ENCODE measurements around the gene GPSM1. TPM values are rescaled to one million over a fixed set of nuclear protein-coding genes. Genes with fewer than 3 reads are reported as not detected.

The GPSM1 gene
- polyA plus RNA-seq, 1 donor = 28.5 TPM

- DNase-seq = peak; percentile 92
Observed at GRCh38 chr9:136363106-136363948, 36.0 kb downstream of the GPSM1 start, which contains the start of gene DNLZ. TSS of gene DNLZ (minus strand) at chr9:136363744. CDS start at chr9:136363714, 30 bp downstream.

- no peak for DNase-seq
Observed at GRCh38 chr9:136363949-136364748, 36.8 kb downstream of the GPSM1 start.

- DNase-seq = no peak
Observed at GRCh38 chr9:136364942-136365774, 37.8 kb downstream of the GPSM1 start.

GRCh38 chr9:136365775-136366222 is 38.5 kb downstream of the GPSM1 start:
- no peak for DNase-seq

- DNase-seq = no peak
Observed at GRCh38 chr9:136366826-136367225, 39.5 kb downstream of the GPSM1 start.

GRCh38 chr9:136367296-136368145 is 40.2 kb downstream of the GPSM1 start:
- DNase-seq = no peak

- no peak for DNase-seq
Observed at GRCh38 chr9:136368190-136368589, 40.9 kb downstream of the GPSM1 start.

- DNase-seq = no peak
Observed at GRCh38 chr9:136370037-136370436, 42.7 kb downstream of the GPSM1 start.

GRCh38 chr9:136370687-136371532 is 43.6 kb downstream of the GPSM1 start:
- no peak for DNase-seq

GRCh38 chr9:136371533-136371880 is 44.2 kb downstream of the GPSM1 start:
- no peak for DNase-seq

- DNase-seq = no peak
Observed at GRCh38 chr9:136372006-136372405, 44.7 kb downstream of the GPSM1 start.

GRCh38 chr9:136372561-136373299 is 45.4 kb downstream of the GPSM1 start:
- DNase-seq = peak; percentile 60

- no peak for DNase-seq
Observed at GRCh38 chr9:136373300-136374182, 46.2 kb downstream of the GPSM1 start, which contains the start of gene CARD9. TSS of gene CARD9 (minus strand) at chr9:136373669. CDS start at chr9:136372078, 1,591 bp downstream.

- no peak for DNase-seq
Observed at GRCh38 chr9:136374183-136374575, 46.8 kb downstream of the GPSM1 start.

- DNase-seq = no peak
Observed at GRCh38 chr9:136375096-136375495, 47.8 kb downstream of the GPSM1 start.

GRCh38 chr9:136376457-136376856 is 49.1 kb downstream of the GPSM1 start:
- DNase-seq = no peak

GRCh38 chr9:136377341-136378169 is 50.2 kb downstream of the GPSM1 start:
- no peak for DNase-seq
